H54 (cell line): ENCODE measurements around the gene SKOR1.

Experiments used
- DNase-seq: peaks from one replicate; pipeline ENCODE4 v3.0.0; 2011; ENCODE audit warnings: low spot score, mixed read lengths; ENCODE audit not compliant: insufficient read length
- FAIRE-seq: peaks from 3 replicates; lab custom pipeline; 2011; peaks lifted over from hg19 to GRCh38; lab: Jason Lieb, UNC
- POLR2A ChIP-seq: IDR thresholded peaks from 2 replicates; pipeline ENCODE4 v1.6.1; 2011; ENCODE audit warnings: low read depth, mild to moderate bottlenecking, low read length

SKOR1 gene

GRCh38 chr15:67853454-67853853 is 28.1 kb downstream of the SKOR1 start:
- no peak for FAIRE-seq
- DNase-seq = no peak
- TF ChIP-seq POLR2A = no peak

DNA sequence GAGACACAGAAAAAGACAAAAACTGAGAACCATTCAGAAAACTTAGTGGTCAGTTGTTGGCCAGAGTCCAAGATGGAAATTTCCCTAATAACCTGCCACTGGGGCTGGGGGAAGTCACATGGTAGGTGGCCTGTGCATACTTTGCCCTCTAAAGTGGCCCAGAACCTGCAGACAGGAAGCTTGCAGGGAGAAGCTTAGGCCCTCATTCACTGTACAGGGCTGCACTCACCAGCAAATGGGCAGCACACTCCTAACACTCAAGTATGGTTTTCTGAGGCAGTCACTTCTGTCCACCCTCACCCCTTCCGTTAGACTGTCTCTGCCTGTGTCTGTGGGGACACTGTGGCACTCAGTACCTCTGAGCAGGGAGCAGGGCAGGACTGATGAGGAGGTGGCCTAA is 29.0 kb downstream of the SKOR1 start:
- TF ChIP-seq POLR2A = no peak
- DNase-seq (no peak), FAIRE-seq (no peak)

GRCh38 chr15:67855842-67856241 is 30.5 kb downstream of the SKOR1 start:
- no peak for TF ChIP-seq POLR2A
- FAIRE-seq (no peak), DNase-seq (no peak)

GRCh38 chr15:67857220-67857619 is 31.9 kb downstream of the SKOR1 start:
- DNase-seq = no peak
- no peak for FAIRE-seq
- TF ChIP-seq POLR2A = no peak

DNA sequence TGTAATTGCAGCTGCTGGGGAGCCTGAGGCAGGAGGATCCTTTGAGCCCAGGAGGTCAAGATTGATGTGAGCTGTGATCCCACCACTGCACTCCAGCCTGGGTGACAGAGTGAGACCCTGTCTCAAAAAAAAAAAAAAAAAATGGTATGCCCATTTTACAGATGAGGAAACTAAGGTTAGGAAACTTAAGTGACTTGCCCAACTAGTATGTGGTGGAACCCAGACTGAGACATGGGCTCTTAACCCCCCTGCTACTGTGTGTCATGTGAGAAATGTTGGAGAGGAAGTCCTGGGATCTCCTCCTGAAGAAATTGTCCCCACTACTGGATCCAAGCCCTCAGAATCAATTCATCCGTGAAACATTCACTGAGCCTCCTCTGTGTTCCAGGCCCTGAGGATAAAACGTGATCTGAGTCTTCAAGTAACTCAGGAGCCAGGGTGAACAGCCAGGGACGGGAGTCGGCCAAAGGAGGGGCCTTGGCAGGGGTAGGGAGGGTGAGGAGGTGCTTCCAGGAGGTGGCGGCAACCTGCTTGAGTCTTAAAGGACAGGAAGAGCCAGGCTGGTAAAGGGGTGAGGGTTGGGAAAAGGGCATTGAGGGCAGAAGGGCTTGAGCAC is 34.1 kb downstream of the SKOR1 start:
- FAIRE-seq (no peak), DNase-seq (no peak)
- no peak for TF ChIP-seq POLR2A

DNA sequence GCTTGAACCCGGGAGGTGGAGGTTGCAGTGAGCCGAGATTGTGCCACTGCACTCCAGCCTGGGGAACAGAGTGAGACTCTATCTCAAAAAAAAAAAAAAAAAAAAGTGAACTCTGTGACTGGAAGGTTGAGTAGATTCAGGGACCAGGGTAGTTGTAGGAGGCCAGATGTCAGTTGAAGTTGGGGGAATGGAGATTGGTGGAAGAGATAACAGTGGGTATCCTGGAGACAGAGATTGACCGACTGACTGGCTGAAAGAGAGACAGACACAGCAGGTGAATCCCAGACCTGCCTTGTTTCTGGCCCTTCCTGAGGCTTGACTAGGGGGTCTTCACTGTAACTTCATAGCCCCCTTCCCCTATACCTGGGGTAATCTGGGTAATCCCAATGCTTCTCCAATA is 36.7 kb downstream of the SKOR1 start:
- no peak for DNase-seq
- FAIRE-seq = no peak
- TF ChIP-seq POLR2A = no peak

DNA sequence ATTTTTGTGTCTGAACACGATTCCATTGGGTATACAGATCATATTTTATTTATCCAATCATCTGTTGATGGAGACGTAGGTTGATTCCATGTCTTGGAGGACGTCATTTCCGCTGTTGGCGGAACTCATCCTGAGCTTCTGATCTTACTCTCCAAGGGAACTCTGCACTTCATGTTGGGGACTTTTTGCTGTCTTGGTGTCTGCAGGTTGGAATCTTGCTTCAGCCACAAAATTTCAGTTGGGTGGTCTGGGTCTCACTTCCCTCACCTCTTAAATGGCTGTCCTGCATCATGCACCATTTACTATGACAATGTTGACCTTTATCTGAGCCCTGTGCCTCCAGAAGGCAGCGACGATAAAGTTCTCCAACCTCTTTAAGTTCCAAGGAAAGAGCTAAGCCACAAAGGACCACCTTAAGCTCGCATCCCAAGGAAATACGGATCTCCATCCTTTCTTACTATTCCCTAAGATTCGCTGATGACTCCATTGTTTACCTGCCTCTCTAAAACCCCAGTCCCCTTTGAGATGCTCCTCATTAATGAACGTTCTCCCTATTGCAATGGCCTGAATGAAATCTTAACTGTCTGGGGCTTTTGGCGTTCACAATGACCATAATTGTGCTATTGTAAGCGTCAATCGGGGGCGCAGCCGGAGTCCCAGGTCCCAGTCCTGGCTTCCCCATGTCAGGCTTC is 37.6 kb downstream of the SKOR1 start:
- no peak for TF ChIP-seq POLR2A
- no peak for FAIRE-seq
- no peak for DNase-seq

DNA sequence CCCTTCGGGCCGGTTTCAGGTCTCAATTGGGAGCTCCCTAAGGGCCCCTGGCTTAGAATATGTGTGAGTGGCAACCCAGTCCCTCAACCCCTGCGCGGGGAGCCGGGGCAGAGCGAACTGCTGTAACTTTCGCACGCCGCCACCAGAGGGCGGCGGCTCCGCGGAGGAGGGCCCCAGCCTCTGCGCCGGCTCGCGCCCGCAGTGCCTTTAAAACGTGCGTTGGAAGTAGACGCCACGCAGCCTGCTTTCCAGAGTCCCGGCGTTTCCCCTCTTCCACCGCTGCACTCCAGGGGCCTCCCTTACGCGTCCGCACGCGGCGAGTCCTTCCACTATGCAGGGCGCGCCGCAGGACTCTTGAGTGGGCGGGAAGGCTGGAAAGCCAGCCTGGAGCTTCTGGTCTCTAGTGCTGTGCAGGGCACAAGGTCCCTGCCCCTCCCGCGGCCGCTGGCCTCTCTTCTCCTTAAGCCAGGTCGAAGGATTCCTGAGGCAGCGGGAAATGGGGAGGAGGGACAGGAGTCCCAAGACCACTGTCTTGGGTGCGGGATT is 38.2 kb downstream of the SKOR1 start:
- DNase-seq (peak; percentile 52), FAIRE-seq (no peak)
- TF ChIP-seq POLR2A = no peak

- FAIRE-seq = no peak
- TF ChIP-seq POLR2A = no peak
- no peak for DNase-seq
Measured at GRCh38 chr15:67865331-67865730, 40.0 kb downstream of the SKOR1 start.

- TF ChIP-seq POLR2A = no peak
- no peak for FAIRE-seq
- no peak for DNase-seq
Measured at GRCh38 chr15:67865766-67866165, 40.5 kb downstream of the SKOR1 start.

DNA sequence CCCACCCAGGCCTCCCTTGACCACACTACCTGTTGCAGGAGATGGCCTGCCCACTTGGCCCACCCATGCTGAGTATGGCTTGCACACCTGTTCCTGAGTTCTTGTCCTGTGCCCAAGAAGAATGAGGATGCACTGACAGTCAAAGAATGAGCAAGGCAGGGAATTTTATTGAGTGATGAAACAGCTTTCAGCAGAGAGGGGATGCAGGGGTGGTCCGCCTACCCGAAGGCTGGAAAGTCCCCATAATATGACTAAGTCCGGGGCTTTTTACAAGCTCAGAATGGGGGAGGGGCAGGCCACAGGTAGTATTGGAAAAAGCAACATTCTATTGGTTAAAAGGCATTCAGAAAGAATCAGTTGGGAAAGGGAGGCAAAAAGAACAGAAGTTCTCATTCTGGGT is 44.4 kb downstream of the SKOR1 start:
- TF ChIP-seq POLR2A = no peak
- DNase-seq (no peak), FAIRE-seq (no peak)

DNA sequence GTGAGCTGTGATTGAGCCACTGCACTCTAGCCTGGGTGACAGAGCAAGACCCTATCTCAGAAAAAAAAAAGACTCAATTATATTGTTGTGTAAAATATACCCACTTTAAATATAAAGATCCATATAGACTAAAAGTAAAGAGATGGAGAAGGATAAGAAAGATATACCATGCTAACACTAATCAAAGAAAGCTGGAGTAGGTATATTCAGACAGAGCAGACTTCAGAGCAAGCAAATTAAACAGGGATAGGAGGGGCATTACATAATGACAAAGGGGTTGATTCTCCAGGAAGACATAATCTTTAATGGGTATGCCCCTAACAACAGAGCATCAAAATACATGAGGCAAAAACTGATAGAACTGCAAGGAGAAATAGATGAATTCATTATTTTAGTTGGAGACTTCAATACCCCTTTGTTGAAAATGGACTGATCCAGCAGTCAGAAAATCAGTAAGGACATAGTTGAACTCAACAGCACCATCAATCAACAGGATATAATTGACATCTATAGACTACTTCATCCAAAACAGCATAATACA is 45.6 kb downstream of the SKOR1 start:
- DNase-seq (no peak), FAIRE-seq (no peak)
- no peak for TF ChIP-seq POLR2A

DNA sequence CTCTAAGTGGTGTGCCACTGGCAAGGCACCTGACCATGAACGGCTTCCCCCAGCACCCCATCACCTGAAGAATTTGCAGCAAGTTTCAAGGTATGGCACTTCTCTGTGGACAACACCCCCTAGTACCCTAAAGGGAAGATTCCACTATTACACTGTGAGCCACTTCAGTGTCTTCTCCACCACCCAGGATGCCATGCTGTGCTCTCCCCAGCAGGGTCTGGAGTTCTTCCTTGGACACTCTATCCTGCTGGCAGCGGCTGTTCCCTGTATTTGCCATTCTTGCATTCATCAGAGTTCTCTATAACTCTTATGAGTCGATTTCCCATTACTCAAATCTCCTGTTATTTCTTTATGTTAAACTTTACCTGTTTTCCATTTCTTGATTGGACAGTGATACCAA is 48.5 kb downstream of the SKOR1 start:
- no peak for TF ChIP-seq POLR2A
- DNase-seq = no peak

DNA sequence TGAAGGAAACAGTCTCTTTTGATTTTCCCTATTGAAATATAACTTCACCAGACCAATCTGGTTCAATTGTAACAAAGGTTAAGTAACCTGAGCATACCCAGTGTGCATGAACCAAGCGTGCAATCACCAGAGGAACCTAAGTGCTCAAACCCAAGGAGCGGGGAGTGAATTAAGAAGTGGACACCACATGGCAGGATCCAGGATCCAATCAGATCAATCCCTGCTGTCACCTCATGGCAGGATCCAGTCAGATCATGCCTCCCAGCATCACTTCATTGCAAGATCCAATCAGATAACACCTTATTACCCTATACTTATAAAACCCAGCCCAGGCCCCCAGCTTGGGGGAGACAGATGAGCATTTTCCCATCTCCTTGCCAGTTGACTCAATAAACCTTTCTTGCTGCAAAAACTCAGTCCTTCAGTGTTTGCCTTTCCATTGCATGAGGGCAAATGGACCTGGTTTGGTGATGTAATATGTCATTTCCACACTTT is 53.5 kb downstream of the SKOR1 start:
- FAIRE-seq = no peak
- no peak for TF ChIP-seq POLR2A
- DNase-seq = no peak

More for the DNA sequence above, 48.5 kb downstream of the SKOR1 start:
- no peak for FAIRE-seq
